Putamen (tissue), 1 donor: Measurements from ENCODE around the gene HDHD2.

ENCODE experiments used
- DNase-seq: peaks from one replicate; pipeline ENCODE4 v3.0.0-alpha.2; 2016; ENCODE audit warnings: low spot score

HDHD2 gene

GRCh38 chr18:47062471-47062870 lies 87.8 kb downstream of the HDHD2 start:
- no peak for DNase-seq
